Nephron progenitor cell (in vitro differentiated cells): ENCODE data around the gene C5orf46.

Source experiments
- DNase-seq: peaks from one replicate; pipeline ENCODE4 v3.0.0; 2021
- H3K27ac Mint-ChIP-seq: 2 replicates; pipeline ENCODE4 v1.8.0; 2021; ENCODE audit warnings: mild to moderate bottlenecking, moderate library complexity, mixed read lengths
- H3K27me3 Mint-ChIP-seq: 2 replicates; pipeline ENCODE4 v1.8.0; 2021; ENCODE audit warnings: mild to moderate bottlenecking, low read depth, mixed read lengths; ENCODE audit not compliant: poor library complexity
- H3K36me3 Mint-ChIP-seq: 2 replicates; pipeline ENCODE4 v1.8.0; 2021; ENCODE audit warnings: low read depth, mixed read lengths
- H3K4me1 Mint-ChIP-seq: 2 replicates; pipeline ENCODE4 v1.8.0; 2021; ENCODE audit warnings: mixed read lengths
- H3K4me3 Mint-ChIP-seq: 2 replicates; pipeline ENCODE4 v1.8.0; 2021; ENCODE audit warnings: mild to moderate bottlenecking, moderate library complexity, mixed read lengths
- H3K9me3 Mint-ChIP-seq: 2 replicates; pipeline ENCODE4 v1.8.0; 2021; ENCODE audit warnings: mild to moderate bottlenecking, moderate library complexity, mixed read lengths
- TF ChIP-seq, protein P1 (sequence below): fragments of 200-600 bp; sonication (generic); IDR thresholded peaks from 2 replicates; pipeline ENCODE4 v1.5.0; 2021; ENCODE audit warnings: antibody characterized with exemption

C5orf46 gene

DNA sequence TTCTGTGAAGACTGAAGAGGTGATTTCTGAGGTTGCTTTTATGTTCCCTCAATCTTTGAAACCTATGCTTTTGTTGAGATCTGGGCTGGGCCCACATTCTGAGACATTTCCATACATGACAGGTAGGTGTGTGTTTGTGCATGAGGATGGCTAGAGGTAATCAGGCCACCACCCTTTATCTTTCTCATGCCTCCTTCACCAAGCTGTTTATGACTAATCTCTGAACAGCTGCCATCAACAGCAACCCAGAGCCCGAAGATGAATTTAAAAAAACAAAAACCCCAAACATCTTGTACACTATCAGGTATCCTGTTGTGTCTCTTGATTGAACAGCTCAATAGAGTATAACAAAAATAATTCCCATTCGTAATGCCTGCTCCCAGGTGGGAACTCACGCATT is 12.6 kb upstream of the C5orf46 start:
- peaks cover 5% of the 10 kb centered on the region for H3K27me3 Mint-ChIP-seq
- no peak overlapping the region for H3K4me3 Mint-ChIP-seq
- no peak overlapping the region for H3K27ac Mint-ChIP-seq
- TF ChIP-seq, protein P1, sequence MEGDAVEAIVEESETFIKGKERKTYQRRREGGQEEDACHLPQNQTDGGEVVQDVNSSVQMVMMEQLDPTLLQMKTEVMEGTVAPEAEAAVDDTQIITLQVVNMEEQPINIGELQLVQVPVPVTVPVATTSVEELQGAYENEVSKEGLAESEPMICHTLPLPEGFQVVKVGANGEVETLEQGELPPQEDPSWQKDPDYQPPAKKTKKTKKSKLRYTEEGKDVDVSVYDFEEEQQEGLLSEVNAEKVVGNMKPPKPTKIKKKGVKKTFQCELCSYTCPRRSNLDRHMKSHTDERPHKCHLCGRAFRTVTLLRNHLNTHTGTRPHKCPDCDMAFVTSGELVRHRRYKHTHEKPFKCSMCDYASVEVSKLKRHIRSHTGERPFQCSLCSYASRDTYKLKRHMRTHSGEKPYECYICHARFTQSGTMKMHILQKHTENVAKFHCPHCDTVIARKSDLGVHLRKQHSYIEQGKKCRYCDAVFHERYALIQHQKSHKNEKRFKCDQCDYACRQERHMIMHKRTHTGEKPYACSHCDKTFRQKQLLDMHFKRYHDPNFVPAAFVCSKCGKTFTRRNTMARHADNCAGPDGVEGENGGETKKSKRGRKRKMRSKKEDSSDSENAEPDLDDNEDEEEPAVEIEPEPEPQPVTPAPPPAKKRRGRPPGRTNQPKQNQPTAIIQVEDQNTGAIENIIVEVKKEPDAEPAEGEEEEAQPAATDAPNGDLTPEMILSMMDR, result no peak
- H3K9me3 Mint-ChIP-seq, result no peaks in the 10 kb centered on the region
- no peaks in the 10 kb centered on the region for H3K4me1 Mint-ChIP-seq
- no peaks in the 10 kb centered on the region for H3K36me3 Mint-ChIP-seq
- no peak for DNase-seq

DNA sequence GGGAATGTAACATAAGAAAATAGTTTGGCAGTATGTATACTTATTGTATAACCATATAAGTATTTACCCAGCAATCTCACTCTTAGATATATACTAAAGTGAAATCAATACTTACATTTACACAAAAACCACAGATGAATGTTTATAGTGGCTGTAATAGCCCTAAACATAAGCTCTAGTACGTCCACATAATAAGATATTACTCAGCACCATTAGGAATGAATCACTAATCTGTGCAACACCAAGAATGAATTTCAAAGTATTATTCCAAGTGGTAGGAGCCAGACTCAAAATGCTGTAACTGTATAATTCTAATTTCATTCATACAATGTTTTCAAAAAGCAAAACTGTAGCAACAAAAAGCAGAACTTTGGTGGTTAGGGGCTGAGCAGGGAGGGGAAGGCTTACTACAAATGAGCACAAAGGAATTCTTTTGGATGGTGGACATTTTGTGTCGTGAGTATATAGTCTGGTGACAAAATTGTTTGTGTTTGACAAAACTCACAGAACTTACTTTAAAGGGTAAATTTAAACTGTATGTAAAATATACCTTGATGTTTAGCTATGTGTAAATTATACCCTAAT is 11.9 kb upstream of the C5orf46 start:
- Mint-ChIP-seq H3K9me3 (no peaks in the 10 kb centered on the region), H3K27me3 (peaks cover 5% of the 10 kb centered on the region), H3K27ac (no peak overlapping the region), H3K4me3 (no peak overlapping the region), H3K36me3 (no peaks in the 10 kb centered on the region), H3K4me1 (no peaks in the 10 kb centered on the region)
- TF ChIP-seq, protein P1, result no peak
- no peak for DNase-seq

DNA sequence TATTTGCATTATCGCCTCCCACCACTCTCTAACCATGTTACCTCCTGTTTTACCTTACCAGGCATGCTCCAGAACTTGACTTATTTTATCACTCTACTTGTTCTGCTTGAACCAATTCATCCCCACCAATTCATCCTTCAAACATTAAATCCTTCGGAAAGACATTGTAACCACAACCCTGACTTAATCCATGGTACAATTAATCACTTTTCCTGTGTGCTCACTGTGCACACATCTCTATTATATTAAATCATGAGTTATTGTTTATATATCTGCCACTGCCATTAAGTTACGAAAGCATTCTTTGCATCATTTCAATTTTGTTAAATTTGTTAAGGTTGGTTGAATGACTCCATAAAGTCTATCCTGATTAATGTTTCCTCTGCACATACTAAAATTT is 7.4 kb upstream of the C5orf46 start:
- Mint-ChIP-seq H3K4me3 (no peak overlapping the region), H3K27me3 (peaks cover under 1% of the 10 kb centered on the region), H3K27ac (no peak overlapping the region), H3K9me3 (no peaks in the 10 kb centered on the region), H3K4me1 (no peaks in the 10 kb centered on the region), H3K36me3 (no peaks in the 10 kb centered on the region)
- no peak for DNase-seq
- TF ChIP-seq, protein P1, result no peak

DNA sequence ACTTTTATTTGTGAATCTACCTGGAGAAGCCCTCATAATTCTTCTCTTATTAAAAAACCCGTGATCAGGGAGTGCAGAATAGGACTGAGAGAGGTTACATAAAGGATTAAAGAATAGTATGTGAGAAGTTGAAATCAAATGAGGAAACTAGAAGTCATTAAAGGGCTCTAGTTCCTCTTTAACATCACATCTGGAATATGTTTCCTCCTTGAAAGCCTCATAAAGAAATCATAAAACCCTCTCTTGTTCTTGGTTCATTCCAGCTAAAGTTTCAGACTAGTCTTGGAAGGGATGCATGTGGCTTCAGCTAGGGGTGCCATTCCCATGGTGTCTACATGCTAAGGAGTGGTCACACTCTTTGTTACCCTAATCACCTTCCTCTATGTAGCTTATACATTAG is 5.7 kb upstream of the C5orf46 start:
- no peaks in the 10 kb centered on the region for H3K27me3 Mint-ChIP-seq

DNA sequence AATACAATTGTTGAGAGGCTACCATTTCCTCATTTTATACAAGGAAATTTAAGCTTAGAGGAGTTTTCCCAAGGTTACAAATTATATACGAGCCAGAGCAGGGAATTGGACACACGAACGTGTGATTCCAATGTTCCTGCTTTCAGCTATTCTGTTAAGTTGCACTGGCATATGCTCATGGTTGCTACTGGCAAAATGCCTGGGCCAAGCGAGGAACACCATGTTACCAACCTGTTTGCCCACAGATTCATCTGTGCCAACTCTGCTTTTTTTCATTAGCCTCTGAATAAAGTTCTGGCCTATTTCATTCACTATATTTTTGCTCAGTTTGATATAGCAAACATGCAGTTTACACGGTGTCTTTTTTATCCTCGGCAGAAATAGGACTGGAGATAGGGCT is 5.1 kb upstream of the C5orf46 start:
- TF ChIP-seq, protein P1, result no peak
- Mint-ChIP-seq H3K27ac (no peak overlapping the region), H3K4me1 (no peaks in the 10 kb centered on the region), H3K27me3 (no peaks in the 10 kb centered on the region), H3K4me3 (no peak overlapping the region), H3K36me3 (no peaks in the 10 kb centered on the region), H3K9me3 (no peaks in the 10 kb centered on the region)
- DNase-seq, result no peak

More for the DNA sequence above, 5.7 kb upstream of the C5orf46 start:
- TF ChIP-seq, protein P1, result no peak
- Mint-ChIP-seq H3K27ac (no peak overlapping the region), H3K4me3 (no peak overlapping the region), H3K9me3 (no peaks in the 10 kb centered on the region), H3K36me3 (no peaks in the 10 kb centered on the region), H3K4me1 (no peaks in the 10 kb centered on the region)
- no peak for DNase-seq

DNA sequence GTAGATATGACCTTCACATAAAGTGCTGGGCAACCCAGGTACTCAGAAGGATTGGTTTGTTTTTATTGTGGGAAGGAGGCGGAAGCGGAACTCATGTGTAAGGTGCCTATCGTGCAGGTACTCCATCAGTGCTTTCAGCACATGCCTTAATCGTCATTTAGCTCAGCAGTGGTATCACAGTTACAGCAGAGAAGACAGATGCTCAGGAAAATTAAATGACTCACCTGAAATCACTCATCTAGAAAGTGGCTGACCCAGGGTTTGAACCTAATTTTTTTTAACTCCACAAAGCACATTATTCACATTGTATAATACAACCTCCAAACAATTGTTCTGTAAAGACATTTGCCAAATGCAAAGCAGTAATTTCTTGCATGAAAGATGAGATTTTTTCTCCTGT is 2.2 kb downstream of the C5orf46 start:
- TF ChIP-seq, protein P1, result no peak
- H3K27me3 Mint-ChIP-seq, result no peaks in the 10 kb centered on the region
- H3K27ac Mint-ChIP-seq, result no peak overlapping the region
- no peaks in the 10 kb centered on the region for H3K36me3 Mint-ChIP-seq
- H3K9me3 Mint-ChIP-seq, result no peaks in the 10 kb centered on the region
- no peak overlapping the region for H3K4me3 Mint-ChIP-seq
- DNase-seq, result no peak
- H3K4me1 Mint-ChIP-seq, result no peaks in the 10 kb centered on the region
